ENCODE results near the gene UQCRQ. TPM values are rescaled to one million over a fixed set of nuclear protein-coding genes. Genes with fewer than 3 reads are reported as not detected.

The UQCRQ gene
- polyA plus RNA-seq, 1 of the 3 experiments (the other 2 are of a cell fraction), result 694 TPM

DNA sequence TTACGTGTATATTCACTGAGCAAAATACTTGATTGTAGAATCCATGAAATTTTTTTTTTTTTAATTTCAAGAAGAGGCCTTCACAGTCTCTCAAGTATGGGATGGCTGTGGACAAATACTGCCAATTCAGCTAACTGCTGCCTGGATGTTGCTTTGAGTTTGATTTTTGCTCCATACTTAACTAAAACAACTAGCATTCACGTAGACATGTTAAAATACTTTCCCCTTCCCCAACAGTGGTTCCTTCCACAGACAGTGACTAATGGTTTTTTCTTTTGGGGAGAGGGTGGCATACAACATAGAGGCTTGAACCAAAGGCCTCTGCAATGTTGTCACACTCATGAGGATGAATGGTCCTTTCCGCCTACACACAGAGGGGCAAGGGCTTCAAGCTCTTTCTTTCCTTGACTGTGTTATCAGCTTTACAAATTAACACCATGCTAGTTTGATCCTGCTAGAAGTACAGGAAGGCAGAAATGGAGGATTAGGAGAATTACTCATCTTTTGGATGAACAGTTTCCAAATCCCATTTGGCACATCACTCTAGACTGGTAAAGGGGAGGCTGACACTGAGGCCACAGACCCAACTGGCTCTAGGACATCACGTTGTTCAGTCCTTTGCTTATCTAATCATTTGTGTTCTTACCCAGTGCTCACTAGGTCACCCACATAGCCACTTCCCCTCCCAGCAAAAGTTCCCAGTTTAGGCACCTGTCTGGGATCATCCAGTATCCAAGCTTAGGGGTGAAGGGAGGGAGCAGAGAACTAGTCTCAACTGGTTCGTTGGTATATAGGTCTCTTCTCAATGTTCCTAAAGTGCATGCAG is 5.2 kb downstream of the UQCRQ start:
- H3K4me3 ChIP-seq (ENCODE audit: low read depth in 2 of 2, low read length in 1 of 2), result no peak overlapping the region
- peaks cover 11% of the 10 kb centered on the region for H3F3A ChIP-seq (replicated peaks; ENCODE audit: insufficient read depth)
- peaks cover 45 to 73% of the 10 kb centered on the region in 2 experiments for H3K36me3 ChIP-seq (replicated peaks in 1 of 2; ENCODE audit: control insufficient read depth in 1 of 2, insufficient read depth in 2 of 2, low read length in 1 of 2)
- no peaks in the 10 kb centered on the region for H3K9me3 ChIP-seq
- no peak overlapping the region for H3K9ac ChIP-seq
- H3K4me1 ChIP-seq (ENCODE audit: control insufficient read depth in 1 of 2, insufficient read depth in 2 of 2, low read depth in 1 of 2, low read length in 1 of 2), result peaks cover 7% of the 10 kb centered on the region in 2 experiments; a peak in 3 of 4 replicates
- CTCF ChIA-PET, result interaction anchor here (0.6 to 11.1 kb wide), 3 partner anchors 11 to 41 kb away, joined by 3 to 75 read pairs (median 7); partner anchors contain the start of gene SHROOM1
- no peaks in the 10 kb centered on the region for H3K27me3 ChIP-seq (ENCODE audit: insufficient read depth)
- H3K9me2 ChIP-seq, result no peaks in the 10 kb centered on the region
- no peak overlapping the region for H2AFZ ChIP-seq (ENCODE audit: low read depth)
- no peak overlapping the region; a peak in 1 of 4 replicates for H3K27ac ChIP-seq (ENCODE audit: low read depth in 2 of 2, low read length in 1 of 2)
- no peak overlapping the region for H3K4me2 ChIP-seq
- no peak for TF ChIP-seq TEAD4 (IDR thresholded peaks at IDR 0.05; ENCODE audit: borderline replicate concordance, insufficient read depth)
- TF ChIP-seq RCOR1 (IDR thresholded peaks at IDR 0.05; ENCODE audit: low read length), result no peak
- TF ChIP-seq MXI1 (IDR thresholded peaks at IDR 0.05; ENCODE audit: low read depth, low read length), result no peak
- TF ChIP-seq, protein P1, sequence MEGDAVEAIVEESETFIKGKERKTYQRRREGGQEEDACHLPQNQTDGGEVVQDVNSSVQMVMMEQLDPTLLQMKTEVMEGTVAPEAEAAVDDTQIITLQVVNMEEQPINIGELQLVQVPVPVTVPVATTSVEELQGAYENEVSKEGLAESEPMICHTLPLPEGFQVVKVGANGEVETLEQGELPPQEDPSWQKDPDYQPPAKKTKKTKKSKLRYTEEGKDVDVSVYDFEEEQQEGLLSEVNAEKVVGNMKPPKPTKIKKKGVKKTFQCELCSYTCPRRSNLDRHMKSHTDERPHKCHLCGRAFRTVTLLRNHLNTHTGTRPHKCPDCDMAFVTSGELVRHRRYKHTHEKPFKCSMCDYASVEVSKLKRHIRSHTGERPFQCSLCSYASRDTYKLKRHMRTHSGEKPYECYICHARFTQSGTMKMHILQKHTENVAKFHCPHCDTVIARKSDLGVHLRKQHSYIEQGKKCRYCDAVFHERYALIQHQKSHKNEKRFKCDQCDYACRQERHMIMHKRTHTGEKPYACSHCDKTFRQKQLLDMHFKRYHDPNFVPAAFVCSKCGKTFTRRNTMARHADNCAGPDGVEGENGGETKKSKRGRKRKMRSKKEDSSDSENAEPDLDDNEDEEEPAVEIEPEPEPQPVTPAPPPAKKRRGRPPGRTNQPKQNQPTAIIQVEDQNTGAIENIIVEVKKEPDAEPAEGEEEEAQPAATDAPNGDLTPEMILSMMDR (IDR thresholded peaks at IDR 0.05), result no peak
- TF ChIP-seq NFIC (IDR thresholded peaks at IDR 0.05; ENCODE audit: borderline replicate concordance), result no peak
- TF ChIP-seq, protein P2, sequence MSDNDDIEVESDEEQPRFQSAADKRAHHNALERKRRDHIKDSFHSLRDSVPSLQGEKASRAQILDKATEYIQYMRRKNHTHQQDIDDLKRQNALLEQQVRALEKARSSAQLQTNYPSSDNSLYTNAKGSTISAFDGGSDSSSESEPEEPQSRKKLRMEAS (IDR thresholded peaks at IDR 0.05; ENCODE audit: low read depth), result no peak
- no peak for TF ChIP-seq TAF1 (IDR thresholded peaks at IDR 0.05; ENCODE audit: borderline replicate concordance, low read depth, low read length)
- TF ChIP-seq RAD21 (IDR thresholded peaks at IDR 0.05; ENCODE audit: low read length), result no peak
- TF ChIP-seq EZH2phosphoT487 (IDR thresholded peaks at IDR 0.05; ENCODE audit: borderline replicate concordance, low read depth), result no peak
- TF ChIP-seq RFX5 (IDR thresholded peaks at IDR 0.05; ENCODE audit: low read length), result no peak
- H4K20me1 ChIP-seq (ENCODE audit: insufficient read depth), result 0 out of 2 replicates have a peak, but pooled peaks cover 2% of the 10 kb centered on the region
- no peak for DNase-seq
- WGBS (ENCODE audit: low lambda C conversion rate), result 98% methylated on average over 4 of the region's 5 CpGs
- H3K79me2 ChIP-seq (ENCODE audit: insufficient read depth), result peaks cover 17% of the 10 kb centered on the region
- POLR2A ChIA-PET, result no interaction called here

DNA sequence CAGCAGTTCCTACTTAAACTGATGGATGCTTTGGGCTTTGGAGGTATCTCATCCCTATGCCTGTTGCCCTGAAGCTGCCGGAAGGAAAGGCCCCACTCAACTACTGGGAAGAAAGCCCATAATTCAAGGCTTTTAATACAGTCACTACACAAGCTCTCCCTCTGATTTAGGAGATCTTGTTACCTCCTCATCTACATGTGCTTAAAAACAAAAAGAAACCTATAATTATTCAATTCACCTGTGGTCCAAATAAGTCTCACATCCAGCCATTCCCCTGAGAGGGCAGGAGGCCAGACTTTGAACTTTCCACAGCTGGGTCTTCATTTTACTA is 6.3 kb downstream of the UQCRQ start:
- peaks cover 49 to 81% of the 10 kb centered on the region in 2 experiments for H3K36me3 ChIP-seq (replicated peaks in 1 of 2; ENCODE audit: control insufficient read depth in 1 of 2, insufficient read depth in 2 of 2, low read length in 1 of 2)
- H3F3A ChIP-seq (replicated peaks; ENCODE audit: insufficient read depth), result peaks cover 20% of the 10 kb centered on the region
- no peaks in the 10 kb centered on the region for H3K9me2 ChIP-seq
- POLR2A ChIA-PET, result no interaction called here
- H3K9me3 ChIP-seq, result no peaks in the 10 kb centered on the region
- H3K27ac ChIP-seq (ENCODE audit: low read depth in 2 of 2, low read length in 1 of 2), result no peak overlapping the region
- 100% methylated on average over 1 of the region's 1 CpG for WGBS (ENCODE audit: low lambda C conversion rate)
- no peak overlapping the region for H3K4me3 ChIP-seq (ENCODE audit: low read depth in 2 of 2, low read length in 1 of 2)
- H3K4me2 ChIP-seq, result no peak overlapping the region
- peaks cover 6% of the 10 kb centered on the region for H3K79me2 ChIP-seq (ENCODE audit: insufficient read depth)
- 0 out of 2 replicates have a peak, but pooled peaks cover 3% of the 10 kb centered on the region for H4K20me1 ChIP-seq (ENCODE audit: insufficient read depth)
- CTCF ChIA-PET, result interaction anchor here (0.6 to 11.1 kb wide), 4 partner anchors 10 to 42 kb away, joined by 3 to 75 read pairs (median 6); partner anchors contain the start of gene SHROOM1
- H3K27me3 ChIP-seq (ENCODE audit: insufficient read depth), result no peaks in the 10 kb centered on the region
- H2AFZ ChIP-seq (ENCODE audit: low read depth), result no peak overlapping the region
- H3K4me1 ChIP-seq (ENCODE audit: control insufficient read depth in 1 of 2, insufficient read depth in 2 of 2, low read depth in 1 of 2, low read length in 1 of 2), result peaks cover 2 to 3% of the 10 kb centered on the region in 2 experiments; a peak in 1 of 4 replicates
- no peak overlapping the region for H3K9ac ChIP-seq
- TF ChIP-seq POLR2AphosphoS5 (IDR thresholded peaks at IDR 0.05; ENCODE audit: low read depth, low read length) (no peak), YY1 (IDR thresholded peaks at IDR 0.05; ENCODE audit: low read depth) (no peak), EP300 (IDR thresholded peaks at IDR 0.05; ENCODE audit: borderline replicate concordance in 1 of 2, low read depth in 1 of 2, low read length in 1 of 2) (no peak), RFX5 (IDR thresholded peaks at IDR 0.05; ENCODE audit: low read length) (no peak), SMC3 (IDR thresholded peaks at IDR 0.05; ENCODE audit: low read depth, low read length) (no peak), ELF1 (IDR thresholded peaks at IDR 0.05) (no peak), SIN3A (IDR thresholded peaks at IDR 0.05; ENCODE audit: borderline replicate concordance, low read depth, low read length) (no peak), NFIC (IDR thresholded peaks at IDR 0.05; ENCODE audit: borderline replicate concordance) (no peak), MEF2A (IDR thresholded peaks at IDR 0.05; ENCODE audit: borderline replicate concordance, low read depth) (no peak)
- DNase-seq, result no peak

Measured in SK-N-SH (cell line).